IMR-90 (cell line): Measurements from ENCODE around the gene PCBP3. TPM values are rescaled to one million over a fixed set of nuclear protein-coding genes. Genes with fewer than 3 reads are reported as not detected.

Source experiments
- ATAC-seq: fragments of 200-7000 bp; cut with Tn5 transposase; 2 replicates; pipeline ENCODE4 v1.9.1; 2020; ENCODE audit warnings: low read depth, mild to moderate bottlenecking, moderate library complexity
- BruUV-seq: library from RNA; stranded (reverse); fragments of 400-500 nt; replicated peaks from 2 replicates; lab custom pipeline; 2021; lab: Mats Ljungman, UMichigan
- CTCF ChIA-PET: fragments of 300-600 bp; formaldehyde crosslinking; extraction: SDS; loops from one replicate; lab custom pipeline; 2021; ENCODE audit warnings: antibody characterized with exemption; lab: Yijun Ruan, JAX
- POLR2A ChIA-PET: fragments of 300-600 bp; sonication (Branson Sonifier 250); formaldehyde crosslinking; loops from one replicate; lab custom pipeline; 2022; ENCODE audit warnings: antibody characterized with exemption; ENCODE audit not compliant: unreplicated experiment; lab: Charles Lee
- DNase-seq: peaks from one replicate; pipeline ENCODE4 v3.0.0; 2013
- H2AFZ ChIP-seq: replicated peaks from 2 replicates; pipeline ENCODE3; 2013; ENCODE audit warnings: low read length, mild to moderate bottlenecking; ENCODE audit not compliant: poor library complexity
- H2AK5ac ChIP-seq: 2 replicates; pipeline ENCODE4 v1.6.1; 2013; ENCODE audit warnings: low read depth, low read length, inconsistent platforms
- H2AK9ac ChIP-seq: replicated peaks from 2 replicates; pipeline ENCODE3; 2013; ENCODE audit warnings: mild to moderate bottlenecking, low read depth, low read length, moderate library complexity; ENCODE audit not compliant: poor library complexity
- H2BK120ac ChIP-seq: 2 replicates; pipeline ENCODE4 v1.6.1; 2013; ENCODE audit warnings: low read depth, low read length, inconsistent platforms
- H2BK15ac ChIP-seq: 3 replicates; pipeline ENCODE4 v1.6.1; 2013; ENCODE audit warnings: low read depth, low read length, inconsistent platforms
- H2BK20ac ChIP-seq: 2 replicates; pipeline ENCODE4 v1.6.1; 2013; ENCODE audit warnings: low read depth, mild to moderate bottlenecking, inconsistent platforms, low read length, moderate library complexity
- H2BK5ac ChIP-seq: 2 replicates; pipeline ENCODE4 v1.6.1; 2013; ENCODE audit warnings: mild to moderate bottlenecking, low read depth, low read length, inconsistent platforms; ENCODE audit not compliant: poor library complexity, severe bottlenecking
- H3K14ac ChIP-seq: replicated peaks from 2 replicates; pipeline ENCODE4 v1.6.1; 2013; ENCODE audit warnings: low read depth, low read length, inconsistent platforms
- H3K18ac ChIP-seq: 2 replicates; pipeline ENCODE4 v1.6.1; 2013; ENCODE audit warnings: low read depth, low read length, control low read depth
- H3K23ac ChIP-seq: 2 replicates; pipeline ENCODE4 v1.6.1; 2013; ENCODE audit warnings: low read depth, low read length, inconsistent platforms
- H3K27ac ChIP-seq: 2 replicates; pipeline ENCODE4 v1.5.1; 2013; ENCODE audit warnings: mild to moderate bottlenecking, control low read depth, low read length; ENCODE audit not compliant: insufficient read depth
- H3K27me3 ChIP-seq: 2 replicates; pipeline ENCODE4 v1.6.1; 2013; ENCODE audit warnings: low read length; ENCODE audit not compliant: control insufficient read depth, insufficient read depth
- H3K36me3 ChIP-seq: 2 replicates; pipeline ENCODE4 v1.6.1; 2013; ENCODE audit warnings: low read length, mixed read lengths; ENCODE audit not compliant: control insufficient read depth, insufficient read depth
- H3K4ac ChIP-seq: 2 replicates; pipeline ENCODE4 v1.6.1; 2013; ENCODE audit warnings: low read depth, low read length, inconsistent platforms
- H3K4me1 ChIP-seq: 2 replicates; pipeline ENCODE4 v1.6.1; 2013; ENCODE audit warnings: low read length, mixed read lengths; ENCODE audit not compliant: control insufficient read depth, insufficient read depth
- H3K4me2 ChIP-seq: 2 replicates; pipeline ENCODE4 v1.6.1; 2013; ENCODE audit warnings: low read depth, mild to moderate bottlenecking, control low read depth, low read length, moderate library complexity
- H3K4me3 ChIP-seq: 2 replicates; pipeline ENCODE4 v1.5.1; 2013; ENCODE audit warnings: low read depth, mild to moderate bottlenecking, control low read depth, low read length, moderate library complexity; ENCODE audit not compliant: insufficient read depth
- H3K56ac ChIP-seq: 2 replicates; pipeline ENCODE4 v1.6.1; 2013; ENCODE audit warnings: low read length, inconsistent platforms; ENCODE audit not compliant: insufficient read depth; ENCODE audit errors: extremely low read depth
- H3K79me1 ChIP-seq, 2 experiments: 2 replicates each; pipeline ENCODE4 v1.6.1; 2013; ENCODE audit warnings: low read length in 2 of 2, inconsistent platforms in 1 of 2, low read depth in 1 of 2
- H3K9ac ChIP-seq: 2 replicates; pipeline ENCODE4 v1.6.1; 2013; ENCODE audit warnings: low read depth, low read length, control low read depth
- H3K9me1 ChIP-seq: 2 replicates; pipeline ENCODE4 v1.6.1; 2013; ENCODE audit warnings: low read length, inconsistent platforms; ENCODE audit not compliant: insufficient read depth
- H3K9me3 ChIP-seq: 2 replicates; pipeline ENCODE4 v1.6.1; 2013; ENCODE audit warnings: low read length; ENCODE audit not compliant: control insufficient read depth, insufficient read depth
- H4K20me1 ChIP-seq: 2 replicates; pipeline ENCODE4 v1.6.1; 2013; ENCODE audit warnings: low read length, inconsistent platforms; ENCODE audit not compliant: insufficient read depth
- H4K5ac ChIP-seq: 2 replicates; pipeline ENCODE4 v1.6.1; 2013; ENCODE audit warnings: mild to moderate bottlenecking, low read depth, low read length, control low read depth
- H4K8ac ChIP-seq, 2 experiments: 2 replicates each; pipeline ENCODE4 v1.6.1; 2013; ENCODE audit warnings: low read depth in 2 of 2, low read length in 2 of 2, control low read depth in 1 of 2, inconsistent platforms in 1 of 2
- H4K91ac ChIP-seq: 2 replicates; pipeline ENCODE4 v1.6.1; 2013; ENCODE audit warnings: low read depth, low read length, inconsistent platforms; ENCODE audit not compliant: insufficient read depth
- BHLHE40 ChIP-seq: fragments of 150-350 bp; IDR thresholded peaks from 2 replicates; pipeline ENCODE4 v1.6.1; 2016; ENCODE audit warnings: mild to moderate bottlenecking, low read depth, low read length
- CEBPB ChIP-seq: IDR thresholded peaks from 2 replicates; pipeline ENCODE4 v1.6.1; 2012; ENCODE audit warnings: low read depth, low read length, improper control_type of control experiment
- CHD1 ChIP-seq: IDR thresholded peaks from 2 replicates; pipeline ENCODE4 v1.6.1; 2012; ENCODE audit warnings: low read depth, low read length, improper control_type of control experiment
- CTCF ChIP-seq: conservative IDR thresholded peaks from 2 replicates; pipeline ENCODE4 v1.5.1; 2012; ENCODE audit warnings: mild to moderate bottlenecking, low read depth, low read length, improper control_type of control experiment
- MAZ ChIP-seq: IDR thresholded peaks from 2 replicates; pipeline ENCODE4 v1.6.1; 2012; ENCODE audit warnings: low read depth, mild to moderate bottlenecking, low read length, improper control_type of control experiment, moderate library complexity, borderline replicate concordance
- MXI1 ChIP-seq: IDR thresholded peaks from 2 replicates; pipeline ENCODE4 v1.6.1; 2012; ENCODE audit warnings: low read depth, mild to moderate bottlenecking, low read length, moderate library complexity, borderline replicate concordance
- NFE2L2 ChIP-seq: fragments of 150-350 bp; IDR thresholded peaks from 2 replicates; pipeline ENCODE4 v1.6.1; 2016; ENCODE audit warnings: low read depth, mild to moderate bottlenecking, low read length
- POLR2A ChIP-seq: IDR thresholded peaks from 2 replicates; pipeline ENCODE4 v1.6.1; 2012; ENCODE audit warnings: mild to moderate bottlenecking, low read depth, low read length
- SMC3 ChIP-seq: fragments of 150-350 bp; IDR thresholded peaks from 2 replicates; pipeline ENCODE4 v1.6.1; 2016; ENCODE audit warnings: low read depth, mild to moderate bottlenecking, antibody characterized with exemption, low read length, moderate library complexity
- WGBS, 2 experiments: methylation state at CpG; one replicate each; pipeline versions ENCODE4 v1.1.5 to v1.1.7; 2013; ENCODE audit warnings: missing lambda C conversion rate in 2 of 2; ENCODE audit not compliant: insufficient read length in 1 of 2; ENCODE audit errors: extremely low coverage in 2 of 2; 5-methylcytosine and 5-hydroxymethylcytosine counted together
- dilution Hi-C: fragments of 300-500 bp; cut with HindIII; formaldehyde crosslinking; loops from one replicate; pipeline ENCODE4 v1.14.3; 2018; ENCODE audit warnings: low sequenced_read_pairs; ENCODE audit not compliant: unreplicated experiment
- in situ Hi-C: fragments of 300-500 bp; cut with MboI; formaldehyde crosslinking; loops from 3 replicates; pipeline ENCODE4 v1.14.3; 2019; ENCODE audit warnings: low sequenced_read_pairs, inconsistent platforms, mixed read lengths
- intact Hi-C: fragments of 100-400 bp; cut with micrococcal nuclease; formaldehyde crosslinking; loops from 2 replicates; pipeline ENCODE4 v1.10.0; 2022
- polyA plus RNA-seq, 3 experiments: library from polyadenylated mRNA; depleted of rRNA; stranded (reverse); fragments of >200 nt; gene quantifications; 2 replicates each; pipeline ENCODE4 v1.2.3, GENCODE V29; 2012; ENCODE audit warnings: low replicate concordance in 1 of 3
- total RNA-seq: library from RNA; depleted of rRNA; stranded (reverse); fragments of >200 nt; gene quantifications from 2 replicates; pipeline ENCODE4 v1.2.3, GENCODE V29; 2012

Gene PCBP3
- total and polyA plus RNA-seq, 2 of the 4 experiments (the other 2 are of a cell fraction), result 2.9 to 3.9 TPM

GRCh38 chr21:45740491-45741357, 97.2 kb downstream of the PCBP3 start:
- Histone ChIP-seq H4K5ac (no peak overlapping the region), H2BK5ac (peak overlapping the region; percentile 17), H3K56ac (no peak overlapping the region), H3K9me1 (peaks cover 3% of the 10 kb centered on the region; the same call in 1 of the 2 replicates), H3K79me1 (no peaks in the 10 kb centered on the region), H3K36me3 (no peaks in the 10 kb centered on the region; the same call in 1 of the 2 replicates), H3K9me3 (no peaks in the 10 kb centered on the region), H2AK9ac (no peak overlapping the region), H4K91ac (no peak overlapping the region), H3K4ac (no peak overlapping the region), H3K23ac (no peak overlapping the region), H3K4me3 (no peak overlapping the region), H4K8ac (no peak overlapping the region), H3K27ac (no peak overlapping the region), H2BK20ac (no peak overlapping the region), H3K9ac (no peak overlapping the region), H3K14ac (no peak overlapping the region), H2AK5ac (no peak overlapping the region), H2BK15ac (no peak overlapping the region), H3K27me3 (no peaks in the 10 kb centered on the region), H3K18ac (no peak overlapping the region), H2BK120ac (no peak overlapping the region), H3K4me1 (no peaks in the 10 kb centered on the region), H3K4me2 (no peak overlapping the region), H2AFZ (no peak overlapping the region), H4K20me1 (no peaks in the 10 kb centered on the region; the same call in none of the 2 replicates)
- no TSS peak for BruUV-seq
- dilution Hi-C loops, result no loop called here
- no peak for ATAC-seq
- in situ Hi-C loops, result no loop called here
- no peak for DNase-seq
- ChIA-PET CTCF (interaction anchor here (0.9 to 1.5 kb wide), 2 partner anchors 10 to 14 kb away, joined by 3 read pairs; no protein-coding TSS in a partner anchor), POLR2A (interaction anchor here (0.6 kb wide), 1 partner anchor 47 kb away, joined by 3 read pairs; no protein-coding TSS in a partner anchor)
- no peak for TF ChIP-seq NFE2L2
- TF ChIP-seq POLR2A, result no peak
- no peak for TF ChIP-seq CEBPB
- no peak for TF ChIP-seq CHD1
- TF ChIP-seq CTCF, result no peak
- no peak for TF ChIP-seq MAZ
- no peak for TF ChIP-seq SMC3
- TF ChIP-seq BHLHE40, result no peak
- no peak for TF ChIP-seq MXI1
- intact Hi-C loops, result no loop called here
- WGBS, 2 experiments, result 60% methylated on average over 1 of the region's 14 CpGs; no CpG with 5 or more reads in 1 of the 2 experiments
